Activated CD8-positive, alpha-beta memory T cell treated with anti-CD3 and anti-CD28 coated beads for 4 hours (primary cell): ENCODE measurements around the gene AGPAT3.

Experiments used
- DNase-seq, 2 donors: peaks; one replicate each; pipeline ENCODE4 v3.0.0-alpha.2; 2020; ENCODE audit warnings: low read depth in 2 of 2

AGPAT3 gene

DNA sequence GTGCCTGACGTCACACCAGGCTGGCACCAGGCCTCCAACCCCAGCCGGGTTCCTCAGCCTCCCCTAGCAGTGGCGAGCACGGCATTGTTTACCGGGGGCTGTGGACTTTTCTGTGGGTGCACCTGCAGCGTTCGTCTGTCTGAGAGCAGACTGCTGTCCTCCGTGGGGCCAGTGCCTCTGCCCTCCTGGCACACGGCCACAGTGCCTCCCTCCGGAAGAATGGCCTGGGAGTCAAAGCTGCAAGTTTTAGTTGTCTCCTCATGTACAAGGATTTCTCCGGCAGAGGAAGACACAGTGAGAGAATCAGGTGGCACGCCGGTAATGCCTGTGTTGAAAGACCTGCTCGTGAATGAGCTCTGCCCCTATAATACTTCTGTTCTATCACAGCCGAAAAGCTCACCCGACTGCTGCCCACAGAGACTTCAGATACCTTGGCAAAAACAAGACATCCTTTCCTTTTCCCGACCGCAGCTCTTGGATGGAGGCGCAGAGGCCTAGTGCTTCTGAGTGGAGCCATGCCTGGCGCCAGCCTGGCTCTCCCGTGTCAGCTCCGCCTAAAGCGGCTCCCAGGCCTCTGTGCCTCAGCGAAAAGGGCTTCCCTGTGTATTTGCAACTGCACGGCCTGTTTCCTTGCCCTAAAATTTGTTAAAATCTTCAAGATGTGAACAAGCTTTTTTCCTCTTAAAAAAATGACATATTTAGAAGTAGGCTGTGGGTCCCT lies 71.4 kb downstream of the AGPAT3 start:
- no peak for DNase-seq

DNA sequence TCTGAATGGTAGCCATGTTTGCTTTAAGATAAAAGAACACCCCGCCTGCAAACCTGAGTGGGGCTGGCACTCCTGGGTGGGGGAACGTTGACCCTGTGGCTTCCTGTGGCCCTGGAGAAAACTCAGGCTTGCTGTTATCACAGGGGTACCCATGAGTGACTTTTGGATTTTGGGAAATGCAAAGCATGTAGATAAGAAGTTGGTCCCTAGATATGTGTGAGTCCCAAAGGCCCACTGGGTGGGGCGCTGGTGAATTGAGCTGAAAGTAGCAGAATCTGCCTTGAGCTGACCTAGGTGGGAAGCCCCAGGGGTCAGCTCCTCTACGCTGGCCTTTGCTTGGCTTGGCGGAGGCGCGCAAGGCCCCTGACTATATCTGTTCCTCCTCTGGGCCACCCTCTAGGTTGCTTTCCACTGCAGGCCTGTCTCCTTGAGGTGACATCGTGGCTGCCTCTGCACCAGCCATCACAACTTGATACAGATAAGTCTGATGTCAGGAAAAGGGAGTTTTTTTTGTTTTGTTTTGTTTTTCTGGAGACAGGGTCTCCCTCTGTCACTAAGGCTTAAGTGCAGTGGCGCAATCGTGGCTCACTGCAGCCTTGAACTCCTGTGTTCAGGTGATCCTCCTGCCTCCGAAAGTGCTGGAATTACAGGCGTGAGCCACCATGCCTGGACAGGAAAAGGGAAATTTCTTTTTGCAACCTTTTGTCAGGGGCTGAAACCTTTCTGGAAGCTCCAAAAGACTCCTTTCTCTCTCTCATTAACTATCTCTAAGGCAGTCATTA lies 72.2 kb downstream of the AGPAT3 start:
- no peak for DNase-seq

DNA sequence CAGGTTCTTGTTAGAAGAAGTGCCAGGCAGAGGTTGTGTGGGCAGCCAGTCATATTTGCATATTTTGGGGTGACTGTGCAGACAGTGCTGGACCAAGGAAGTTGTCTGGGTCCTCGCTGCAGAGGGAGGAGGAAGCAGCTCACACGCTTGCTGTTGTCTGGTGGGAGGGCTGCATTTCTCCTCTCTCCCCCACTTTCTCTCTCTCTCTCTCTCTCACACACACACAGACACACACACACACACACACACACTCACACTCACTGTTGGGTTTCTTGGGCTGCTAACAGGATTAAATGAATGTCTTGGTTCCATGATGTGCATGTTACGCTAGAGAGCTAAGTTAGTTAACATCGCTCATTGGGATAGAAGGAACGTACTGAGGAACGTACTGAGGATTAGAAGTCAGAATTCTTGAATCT lies 72.9 kb downstream of the AGPAT3 start:
- no peak for DNase-seq

DNA sequence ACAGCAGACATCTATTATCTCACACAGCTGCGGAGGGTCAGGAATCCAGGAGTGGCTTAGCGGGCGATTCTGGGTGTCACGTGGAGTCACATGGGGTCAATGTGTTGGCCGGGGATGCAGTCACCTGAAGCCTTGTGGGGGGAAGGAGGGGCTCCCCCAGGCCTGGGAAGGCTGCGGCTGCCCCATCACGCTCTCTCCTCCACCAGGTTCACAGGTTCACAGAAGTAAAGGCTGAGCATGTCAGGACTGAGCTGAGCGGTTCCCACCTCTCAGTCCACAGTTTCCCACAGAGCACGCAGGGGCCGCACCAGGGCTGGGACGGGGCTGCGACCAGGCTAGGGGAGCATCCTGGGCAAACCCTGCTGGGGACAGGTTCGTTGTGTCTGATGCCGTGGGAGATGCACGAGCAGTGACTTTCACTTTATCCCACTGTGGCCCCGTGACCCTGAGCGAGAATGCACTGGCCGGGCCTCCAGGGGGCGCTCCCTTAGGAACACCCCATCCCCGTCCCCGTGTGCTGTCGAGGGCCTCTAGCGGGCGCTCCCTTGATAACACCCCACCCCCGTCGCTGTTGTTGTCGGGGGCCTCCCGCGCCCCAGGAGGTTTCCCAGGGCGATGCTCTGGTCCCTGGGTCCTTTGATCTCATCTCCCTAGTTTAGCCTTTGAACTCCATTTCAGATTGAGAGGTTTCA lies 73.9 kb downstream of the AGPAT3 start:
- peak; percentile 76 to 82 for DNase-seq

DNA sequence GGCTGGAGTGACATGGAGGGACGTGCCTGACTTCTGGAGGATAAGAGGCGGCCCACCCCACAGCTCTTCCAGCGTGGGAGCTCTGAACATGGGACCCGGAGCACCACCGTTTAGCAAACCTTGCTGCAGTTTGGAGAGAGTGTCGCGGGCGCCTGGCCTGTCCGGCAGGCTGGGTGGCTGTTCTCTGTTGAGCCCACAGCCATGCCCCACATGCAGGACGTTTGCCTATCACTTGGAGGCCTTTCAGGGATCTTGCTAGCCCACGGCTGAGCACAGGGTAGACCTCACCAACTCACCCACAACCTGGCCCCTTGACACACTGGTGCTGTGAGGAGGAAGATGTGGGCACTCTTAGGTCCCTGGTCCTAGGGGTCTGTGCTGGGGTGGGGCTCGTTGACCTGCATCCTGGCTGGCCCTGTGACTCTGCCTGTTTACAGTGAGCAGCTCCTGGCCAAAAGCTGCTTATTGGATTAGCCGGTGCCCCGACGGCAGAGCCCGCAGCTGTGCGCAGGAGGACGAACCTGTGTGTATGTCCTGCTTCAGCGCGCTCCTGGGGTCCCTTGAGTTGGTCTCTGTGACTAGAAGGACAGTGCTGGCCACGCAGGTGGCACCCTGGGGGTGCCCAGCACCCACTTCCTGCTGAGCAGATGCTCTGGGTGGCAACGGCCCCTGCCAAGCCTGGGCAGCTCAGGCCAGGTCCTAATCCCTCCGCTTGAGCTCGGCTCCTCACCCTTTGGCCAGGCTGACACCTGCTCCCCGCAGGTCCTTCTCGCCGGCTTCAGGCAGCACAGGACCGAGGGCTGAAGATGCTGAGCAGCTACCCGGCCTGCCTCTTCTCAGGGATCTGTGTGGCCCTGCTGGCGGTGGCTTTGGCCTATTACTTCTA lies 74.7 kb downstream of the AGPAT3 start:
- DNase-seq, result no peak

DNA sequence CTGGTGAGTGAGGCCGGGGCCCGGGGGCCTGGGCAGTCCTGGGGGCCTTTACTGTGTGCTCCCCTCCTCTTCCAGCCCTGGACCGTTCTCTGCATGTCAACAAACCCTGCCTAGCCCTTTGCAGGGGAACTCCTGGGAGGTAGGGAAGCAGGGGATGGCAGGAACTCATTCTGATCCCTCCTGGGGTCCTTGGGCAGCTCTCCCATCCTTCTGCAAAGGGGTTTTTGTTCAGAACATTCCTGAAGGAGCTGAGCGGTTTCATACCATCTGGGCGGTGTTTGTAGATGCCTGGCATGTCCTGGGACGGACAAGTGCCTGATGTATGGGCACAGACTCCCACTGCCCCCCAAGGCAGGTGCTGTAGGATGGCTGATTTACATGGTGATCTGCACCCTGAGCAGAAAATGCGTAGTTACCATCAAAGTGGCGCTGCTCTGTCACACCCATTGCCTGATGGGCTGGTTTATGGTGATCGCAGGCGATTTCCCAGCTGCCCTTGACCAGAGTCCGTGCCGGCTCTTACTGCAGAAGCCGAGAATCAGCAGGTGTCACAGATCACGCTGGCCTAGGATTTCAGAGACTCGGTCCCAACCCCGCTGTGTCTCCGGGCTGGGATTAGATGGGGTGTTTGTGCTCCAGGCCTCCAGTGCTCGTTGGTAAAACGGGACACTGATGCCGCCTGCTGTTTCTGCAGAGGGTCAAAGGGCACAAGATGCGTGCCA lies 75.5 kb downstream of the AGPAT3 start:
- DNase-seq, result no peak

DNA sequence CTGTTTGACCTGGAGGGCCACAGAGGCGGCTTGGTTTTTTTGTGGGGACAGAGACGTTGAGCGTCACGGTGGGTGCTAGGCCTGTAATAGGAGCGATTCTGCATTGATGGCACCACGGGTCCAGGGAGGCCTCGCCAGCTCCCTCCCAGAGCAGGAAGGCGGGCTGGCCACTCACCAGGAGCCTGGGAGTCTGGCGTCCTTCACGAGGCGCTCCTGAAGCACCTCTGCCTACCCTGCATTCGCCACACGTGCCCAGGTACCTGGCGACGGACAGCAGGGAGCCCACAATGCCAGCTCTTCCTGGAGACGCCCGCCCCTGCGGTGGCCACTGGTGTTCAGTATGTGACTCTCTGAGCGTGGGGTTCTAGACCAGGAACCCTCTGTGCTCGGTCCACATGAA lies 77.2 kb downstream of the AGPAT3 start:
- no peak for DNase-seq

DNA sequence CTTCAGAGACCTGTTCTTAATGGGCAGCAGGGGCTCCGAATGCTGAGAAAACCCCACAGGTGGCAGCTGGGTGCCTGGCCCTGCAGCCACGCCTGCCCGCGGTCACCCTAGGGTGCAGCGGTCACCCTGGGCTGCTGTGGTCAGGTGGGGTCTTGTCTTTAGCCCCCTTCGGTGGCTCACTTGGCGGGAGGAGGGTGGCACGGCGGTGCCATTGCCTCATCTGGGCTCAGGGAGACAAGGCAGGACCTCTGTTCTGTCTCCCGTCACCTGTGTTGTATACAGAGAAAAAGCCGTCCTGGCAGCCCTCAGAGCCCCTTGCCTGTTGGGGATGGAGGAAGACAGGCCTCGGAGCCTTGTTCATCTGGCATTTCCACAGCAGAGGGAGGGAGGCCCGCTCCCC lies 77.6 kb downstream of the AGPAT3 start:
- no peak for DNase-seq

DNA sequence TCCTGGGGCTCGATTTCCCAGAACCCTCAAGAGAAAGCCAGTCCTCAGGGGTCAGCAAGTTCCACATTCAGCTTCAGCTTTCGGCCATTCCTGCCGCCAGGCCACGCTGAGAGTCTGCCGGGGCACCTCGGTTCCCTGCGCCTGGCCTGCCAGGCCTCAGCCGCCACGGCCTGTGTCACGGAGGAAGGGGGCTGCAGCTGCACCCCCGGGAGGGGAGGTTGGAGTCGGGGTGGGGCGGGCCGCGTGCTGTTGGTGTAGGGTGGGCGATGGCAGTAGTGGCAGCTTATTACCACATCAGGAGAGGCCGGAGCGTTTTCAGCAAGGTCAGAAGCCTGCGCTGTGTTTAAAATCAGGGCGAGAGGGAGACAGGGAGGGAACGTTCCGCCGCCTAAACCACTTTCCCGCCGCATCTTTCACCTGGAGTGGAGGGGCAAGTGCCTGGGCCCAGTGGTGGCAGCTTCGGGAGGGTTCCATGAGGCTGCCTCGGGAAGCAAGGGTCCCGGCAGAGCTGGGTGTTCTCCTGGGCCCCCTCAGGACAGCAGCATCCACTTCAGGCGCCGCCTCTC lies 78.6 kb downstream of the AGPAT3 start:
- no peak for DNase-seq

DNA sequence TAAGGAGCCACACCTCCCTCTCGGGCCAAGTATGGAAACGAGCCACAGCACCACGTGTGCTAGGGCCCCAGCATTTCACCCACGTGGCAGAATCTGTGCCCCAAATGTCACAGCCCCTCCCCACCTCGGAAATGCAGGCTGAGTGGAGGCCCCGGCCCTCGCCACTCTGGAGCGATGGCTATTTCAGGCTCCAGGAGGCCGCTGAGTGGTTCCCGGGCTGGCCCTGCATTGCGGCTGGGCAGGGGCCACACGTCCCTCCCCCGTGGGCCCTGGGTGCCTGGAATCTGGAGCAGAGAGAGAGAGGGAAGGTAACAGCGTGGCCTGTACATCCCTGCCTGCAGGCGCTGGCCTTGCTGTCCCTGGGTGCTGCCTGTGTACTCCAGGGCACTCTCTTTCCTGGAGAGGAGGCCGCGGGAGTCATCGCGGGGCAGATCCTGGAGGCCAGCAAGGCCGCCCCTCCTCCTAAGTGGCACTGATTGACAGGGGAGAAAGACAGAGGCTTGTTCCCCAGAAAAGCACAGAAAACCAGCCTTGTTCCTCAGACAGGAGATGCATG lies 79.1 kb downstream of the AGPAT3 start:
- no peak for DNase-seq

DNA sequence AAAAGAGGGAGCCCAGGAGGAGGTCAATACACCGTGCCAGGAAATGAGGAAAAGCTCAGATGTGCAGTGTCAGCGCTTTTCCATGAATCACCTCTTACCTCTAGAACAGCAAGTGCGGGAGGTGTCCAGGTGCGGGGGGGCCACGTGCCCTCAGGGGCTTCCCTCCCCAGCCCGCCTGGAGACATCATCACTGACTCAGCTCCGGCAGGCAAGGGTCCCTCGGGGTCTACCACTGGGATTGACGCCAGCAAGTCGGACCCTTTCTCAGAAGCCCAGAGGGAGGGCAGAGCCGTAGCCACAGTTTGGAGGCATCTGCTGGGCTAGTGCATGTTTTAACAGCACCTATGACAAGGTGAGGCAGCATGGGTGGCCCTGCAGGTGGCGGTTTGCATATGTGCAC lies 79.7 kb downstream of the AGPAT3 start:
- no peak for DNase-seq

DNA sequence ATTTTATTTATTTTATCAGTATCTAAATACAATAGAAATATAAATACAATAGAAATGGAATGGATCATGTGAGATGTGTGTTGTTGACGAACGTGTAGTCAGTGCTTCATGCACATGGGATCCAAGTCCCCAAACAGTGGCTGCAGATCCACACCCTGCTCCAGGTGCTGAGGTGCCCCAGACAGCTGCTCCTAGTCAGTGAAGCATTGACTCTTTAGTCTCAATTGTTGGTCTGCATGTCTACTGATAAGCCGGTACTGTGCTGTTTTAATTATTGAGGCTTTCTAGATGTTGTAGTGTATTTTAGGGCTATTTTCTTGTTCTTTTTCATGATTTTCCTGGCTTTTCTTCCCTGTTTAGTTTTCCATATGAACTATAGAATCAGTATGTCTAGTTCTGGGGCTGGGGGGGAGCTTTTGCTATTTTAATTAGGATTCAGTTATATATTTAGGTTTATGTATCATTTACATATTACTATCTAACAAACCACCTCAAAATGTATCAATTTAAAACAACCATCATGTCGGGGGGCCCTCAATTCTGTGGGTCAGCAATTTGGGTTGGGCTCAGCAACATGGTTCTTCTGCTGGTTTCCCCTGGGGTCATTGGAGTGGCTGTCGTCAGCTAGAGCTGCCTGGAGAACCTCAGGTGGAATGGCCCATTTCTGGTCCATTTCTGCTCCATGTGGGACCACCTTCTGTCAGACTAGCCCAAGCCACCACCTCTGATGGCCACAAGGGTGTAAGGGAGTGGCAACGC lies 83.9 kb downstream of the AGPAT3 start:
- no peak for DNase-seq

DNA sequence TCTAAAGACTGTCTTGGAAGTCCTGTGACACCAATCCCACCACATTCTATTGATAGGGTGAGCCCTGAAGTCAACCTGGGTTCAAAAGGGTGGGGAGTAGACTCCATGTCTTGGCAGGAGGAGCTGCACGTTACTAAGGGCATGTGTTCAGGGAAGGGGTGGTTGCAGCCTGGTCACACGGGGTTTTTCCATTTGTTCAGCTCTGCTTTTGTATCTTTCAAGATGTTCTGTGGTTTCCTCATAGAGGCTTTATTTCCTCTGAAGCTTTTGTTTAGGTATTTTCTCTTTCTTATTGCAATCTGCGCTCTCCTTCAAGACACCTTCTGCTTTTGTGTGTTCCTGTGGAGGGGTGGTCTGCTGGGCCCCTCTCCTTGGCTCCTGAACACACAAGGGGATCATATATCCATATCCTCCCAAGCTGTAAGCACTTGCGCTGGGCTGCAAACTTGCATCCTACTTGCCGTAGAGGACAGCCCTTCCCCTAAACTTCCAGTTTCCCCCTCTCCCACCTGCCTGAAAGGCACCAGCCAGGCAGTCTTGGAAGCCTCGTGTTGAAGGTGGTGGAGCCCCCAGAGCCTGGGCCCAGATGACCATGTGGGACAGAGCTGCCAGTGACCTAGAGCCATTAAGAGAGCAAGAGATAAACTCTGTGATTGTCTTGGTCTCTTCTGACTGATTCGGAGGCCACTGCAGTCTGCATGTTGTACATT lies 84.6 kb downstream of the AGPAT3 start:
- no peak for DNase-seq

DNA sequence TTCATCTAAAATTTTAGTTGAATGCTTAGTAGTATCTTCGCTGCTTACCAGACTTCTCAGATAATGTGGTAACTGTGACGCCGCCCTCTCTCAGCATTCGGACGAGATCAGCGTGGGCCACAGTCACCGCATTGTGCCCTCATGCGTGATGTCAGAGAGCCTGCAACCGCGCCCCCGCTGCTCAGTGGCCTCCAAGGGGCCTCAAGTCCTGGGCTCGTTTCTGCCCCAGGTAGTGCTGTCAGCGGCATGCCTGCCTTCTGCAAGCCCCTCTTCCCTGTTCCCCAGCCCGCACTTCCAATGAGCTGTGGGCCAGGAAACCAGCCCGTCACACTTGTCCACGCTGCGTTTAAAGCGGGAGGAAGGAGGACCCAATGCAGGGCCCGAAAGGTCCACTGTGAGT lies 85.5 kb downstream of the AGPAT3 start:
- DNase-seq, result no peak

DNA sequence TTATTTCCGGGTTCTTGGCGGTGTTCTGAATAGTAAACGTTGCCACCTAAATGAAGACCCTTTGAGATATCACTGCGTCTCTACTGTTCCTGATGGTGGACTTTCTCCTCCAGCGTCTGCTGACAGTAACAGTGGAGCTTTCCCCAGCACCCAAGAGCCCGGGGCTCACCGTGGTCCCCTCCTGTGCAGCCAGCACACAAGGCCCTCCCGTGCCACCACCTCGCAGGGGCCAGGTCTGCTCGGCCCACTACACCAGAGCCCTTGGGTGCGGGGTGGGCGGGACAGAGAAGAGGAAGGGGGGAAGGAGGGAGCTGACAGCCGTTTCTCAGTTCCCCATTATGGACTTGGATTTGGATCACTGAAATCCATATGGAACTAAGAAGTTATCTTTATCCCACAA lies 85.9 kb downstream of the AGPAT3 start:
- no peak for DNase-seq

DNA sequence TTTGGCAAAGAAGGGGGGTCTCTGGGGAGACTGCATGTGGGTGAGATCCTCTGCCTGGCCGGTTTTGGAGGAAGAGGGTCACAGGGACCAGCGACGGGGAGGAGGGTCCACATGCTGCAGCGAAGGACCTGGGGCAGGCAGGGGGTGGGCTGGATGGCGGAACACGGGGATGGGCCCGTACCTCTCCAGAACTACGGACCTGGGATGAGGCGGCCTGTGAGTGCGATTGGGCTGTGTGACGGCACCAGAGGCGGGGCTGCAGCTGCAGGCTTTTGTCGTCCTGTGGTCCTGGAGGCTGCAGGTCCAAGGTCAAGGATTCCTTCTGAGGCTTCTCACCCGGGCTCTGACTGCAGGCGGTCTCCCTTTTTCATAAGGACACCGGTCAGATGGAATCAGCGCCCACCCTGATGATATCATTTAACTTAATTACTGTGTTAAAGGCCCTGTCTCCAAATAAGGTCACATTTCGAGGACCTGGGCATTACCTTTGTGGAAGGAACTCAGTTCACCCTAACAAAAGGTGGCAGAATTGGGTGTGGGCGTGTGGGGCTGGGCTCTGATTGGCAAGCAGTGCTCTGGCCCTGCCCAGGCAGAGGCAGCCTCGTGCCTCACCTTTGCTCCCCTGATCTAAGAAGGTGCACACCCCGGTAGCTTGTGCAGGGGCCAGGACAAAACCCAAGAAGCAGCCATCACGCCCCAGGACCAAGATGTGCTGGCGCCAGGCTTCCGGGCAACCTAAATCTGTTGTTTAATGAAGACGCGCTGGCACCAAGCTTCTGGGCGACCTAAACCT lies 87.1 kb downstream of the AGPAT3 start:
- DNase-seq, result no peak

DNA sequence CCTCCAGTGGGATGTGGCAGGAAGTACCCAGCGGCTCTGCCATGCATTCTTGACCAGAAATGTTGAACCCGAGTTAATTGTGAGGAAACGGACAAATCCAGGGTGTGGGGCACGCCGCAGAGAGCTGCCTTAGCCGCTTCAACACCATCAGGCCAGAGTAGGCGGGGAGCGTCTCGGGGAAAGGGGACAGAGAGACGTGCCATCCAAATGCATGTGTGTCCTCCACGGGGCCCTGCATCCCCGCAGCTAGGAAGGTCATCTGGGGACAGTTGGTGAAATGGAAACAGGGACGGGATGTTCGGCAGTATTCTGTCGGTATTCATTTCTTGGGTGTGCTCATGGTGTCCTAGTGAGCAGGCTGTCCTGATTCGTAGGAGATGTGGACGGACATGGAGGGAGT lies 88.0 kb downstream of the AGPAT3 start:
- no peak for DNase-seq

DNA sequence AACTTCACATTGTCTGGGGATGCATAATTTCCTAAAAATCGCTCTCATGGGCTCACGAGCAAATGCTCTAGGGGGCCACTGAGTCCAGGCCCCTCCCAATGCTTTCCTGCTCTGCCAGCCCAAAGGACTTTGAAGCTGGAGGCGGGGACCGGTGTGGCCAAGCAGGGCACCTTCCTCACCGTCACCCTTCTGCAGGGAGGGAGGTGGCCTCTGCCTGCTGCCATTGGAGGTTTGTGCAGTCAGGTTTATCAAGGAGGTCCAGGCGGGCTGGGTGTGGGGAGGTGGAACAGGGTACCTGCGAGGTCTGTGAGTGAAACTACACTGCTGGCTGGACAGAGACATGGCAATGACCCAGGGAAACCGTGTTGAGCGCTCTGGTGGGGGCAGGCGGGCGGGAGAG lies 89.0 kb downstream of the AGPAT3 start:
- DNase-seq, result no peak
